GM19455 (cell line): Measurements from ENCODE around the gene KCTD2.

Source experiments
- ATAC-seq: cut with Tn5 transposase; IDR thresholded peaks from one replicate; pipeline ENCODE4 v1.9.1; 2021; ENCODE audit not compliant: unreplicated experiment

KCTD2 gene

GRCh38 chr17:75075597-75076336, 28.7 kb downstream of the KCTD2 start:
- no peak for ATAC-seq

DNA sequence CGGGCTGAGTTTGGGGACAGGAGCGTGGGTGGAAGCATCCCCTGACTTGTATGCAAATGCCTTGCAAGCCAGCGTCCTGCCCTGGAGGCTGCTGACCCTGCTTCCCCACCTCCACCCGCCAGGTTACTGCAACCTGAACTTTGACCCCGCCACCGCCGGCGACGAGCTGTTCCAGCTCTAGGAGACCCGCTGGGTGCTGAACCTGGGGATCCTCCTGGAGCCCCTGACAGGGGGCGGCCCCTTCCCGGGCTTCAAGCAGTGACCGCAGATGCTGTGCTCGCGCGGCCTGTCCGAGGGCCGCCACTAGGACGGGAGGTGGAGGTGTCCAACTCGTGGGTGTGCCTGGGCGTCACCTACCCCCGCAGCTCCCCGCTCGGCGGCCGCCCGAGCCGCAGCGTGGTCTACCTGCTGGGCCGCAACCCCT, 30.1 kb downstream of the KCTD2 start:
- no peak for ATAC-seq

DNA sequence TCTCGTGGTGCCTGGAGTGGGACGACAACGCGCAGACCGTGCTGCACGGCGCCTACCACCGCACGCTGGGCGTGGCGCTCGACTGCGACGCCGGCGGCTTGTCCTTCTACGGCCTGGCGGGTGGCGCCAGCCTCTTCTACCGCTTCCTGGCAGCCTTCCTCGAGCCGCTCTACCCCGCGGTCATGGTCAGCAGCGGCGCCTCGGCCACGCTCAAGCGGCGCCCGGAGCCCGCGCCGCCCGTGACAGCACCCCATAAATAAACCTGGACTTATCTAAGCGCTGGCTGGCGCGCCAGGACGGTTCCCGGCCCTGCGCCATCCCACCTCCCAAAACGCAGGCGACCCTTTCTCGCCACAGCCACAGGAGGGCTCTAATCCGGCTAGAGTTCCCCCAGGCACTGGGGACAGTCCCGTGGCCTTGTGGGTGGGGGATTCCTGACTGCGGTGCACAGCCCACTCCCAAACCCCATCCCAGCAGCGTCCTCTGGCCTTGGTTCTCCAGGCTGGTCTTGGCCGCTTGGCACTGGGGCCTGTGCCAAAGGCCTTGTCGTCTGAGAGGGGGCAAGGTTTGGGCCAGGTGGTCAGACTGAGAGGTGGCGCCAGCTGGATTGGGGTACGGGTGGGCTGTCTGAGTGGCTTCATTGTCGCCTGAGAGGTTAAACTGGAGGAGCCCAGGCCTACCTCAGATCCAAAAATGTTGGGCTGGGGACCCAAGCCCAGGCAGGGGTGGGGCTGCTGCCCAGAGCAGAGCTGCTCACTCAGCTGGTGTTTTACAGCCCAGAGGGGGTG, 30.7 kb downstream of the KCTD2 start:
- ATAC-seq = peak; percentile 49

DNA sequence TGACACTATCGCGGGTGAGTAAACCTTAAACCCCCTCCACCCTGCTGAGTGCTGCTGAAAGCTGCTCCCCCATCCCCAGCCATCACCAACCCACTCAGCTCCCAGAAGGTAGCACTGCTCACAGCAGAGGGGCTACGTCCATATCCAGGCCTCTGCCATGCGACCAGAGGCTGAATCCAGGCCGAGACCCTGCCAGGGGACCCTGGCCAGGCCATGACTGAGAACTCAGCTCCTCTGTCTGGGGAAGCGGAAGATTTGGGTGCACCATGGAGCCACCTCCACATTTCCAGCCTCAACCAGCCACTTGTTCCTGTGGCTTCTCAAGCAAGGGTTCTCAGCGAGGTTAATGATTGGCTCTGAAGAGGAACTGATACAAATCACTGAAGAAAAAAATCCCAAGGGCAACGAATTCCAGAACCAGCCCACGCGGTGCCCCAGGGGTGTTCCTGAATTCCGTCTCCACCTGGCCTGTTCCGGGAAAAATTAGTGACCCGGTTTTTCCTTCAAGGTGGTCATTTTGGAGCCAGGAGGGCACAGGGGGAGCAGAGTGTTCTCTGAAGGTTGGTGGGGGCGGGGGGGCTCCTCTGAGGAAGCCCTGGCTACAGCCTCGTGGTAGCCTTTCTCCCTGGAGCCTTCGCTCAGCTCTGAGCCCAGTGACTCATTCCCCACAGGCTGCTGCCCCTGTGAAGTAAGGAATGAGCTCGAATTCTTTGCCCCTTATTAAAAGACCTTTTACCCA, 31.4 kb downstream of the KCTD2 start:
- peak; percentile 22 for ATAC-seq

- ATAC-seq = no peak
Measured at GRCh38 chr17:75079023-75079373, 32.0 kb downstream of the KCTD2 start.

GRCh38 chr17:75081611-75082540, 34.9 kb downstream of the KCTD2 start:
- ATAC-seq = no peak

DNA sequence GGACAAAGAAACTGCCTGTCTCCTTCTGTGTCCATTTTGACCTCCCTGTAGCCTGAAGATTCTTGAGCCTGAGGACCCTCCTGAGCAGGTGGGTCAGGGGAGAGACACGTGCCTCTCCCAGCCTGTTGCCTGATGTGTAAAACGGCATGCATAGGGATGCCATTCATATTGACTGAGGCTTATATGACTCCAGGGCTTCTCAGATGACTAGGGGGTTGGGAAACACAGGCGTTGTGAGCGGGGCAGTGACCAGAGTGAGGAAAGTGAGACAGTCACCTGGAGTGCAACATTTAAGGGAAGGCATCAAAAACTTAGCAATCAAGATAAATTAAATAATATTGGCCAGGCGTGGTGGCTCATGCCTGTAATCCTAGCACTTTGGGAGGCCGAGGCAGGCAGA, 35.7 kb downstream of the KCTD2 start:
- ATAC-seq = no peak

DNA sequence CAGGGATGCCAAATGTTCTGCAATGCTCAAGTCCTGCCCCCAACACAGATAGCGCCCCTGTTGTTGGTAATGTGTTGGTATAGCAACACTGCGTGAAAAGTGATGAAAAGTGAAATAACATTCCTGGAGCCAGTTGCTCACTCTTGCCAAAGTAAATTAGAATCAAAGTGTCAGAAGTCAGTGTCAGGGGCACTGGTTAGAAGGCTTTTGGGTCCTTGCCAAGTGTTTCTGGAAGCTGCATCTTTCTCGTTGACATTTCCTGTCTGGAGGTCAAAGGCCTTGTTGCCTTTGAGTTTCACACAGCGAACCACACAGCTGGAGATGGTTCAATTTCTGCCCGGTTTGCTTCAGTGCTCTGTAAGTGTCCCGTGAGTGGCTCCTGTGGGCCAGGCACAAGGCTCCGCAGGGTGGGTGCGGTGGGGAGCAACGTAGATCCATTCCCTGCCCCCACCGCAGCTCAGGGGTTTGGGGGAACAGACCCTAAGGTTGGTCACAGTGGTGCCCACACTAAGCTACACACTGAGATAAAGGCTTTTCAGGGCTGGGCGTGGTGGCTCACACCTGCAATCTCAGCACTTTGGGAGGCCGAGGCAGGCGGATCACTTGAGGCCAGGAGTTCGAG, 37.1 kb downstream of the KCTD2 start:
- no peak for ATAC-seq

DNA sequence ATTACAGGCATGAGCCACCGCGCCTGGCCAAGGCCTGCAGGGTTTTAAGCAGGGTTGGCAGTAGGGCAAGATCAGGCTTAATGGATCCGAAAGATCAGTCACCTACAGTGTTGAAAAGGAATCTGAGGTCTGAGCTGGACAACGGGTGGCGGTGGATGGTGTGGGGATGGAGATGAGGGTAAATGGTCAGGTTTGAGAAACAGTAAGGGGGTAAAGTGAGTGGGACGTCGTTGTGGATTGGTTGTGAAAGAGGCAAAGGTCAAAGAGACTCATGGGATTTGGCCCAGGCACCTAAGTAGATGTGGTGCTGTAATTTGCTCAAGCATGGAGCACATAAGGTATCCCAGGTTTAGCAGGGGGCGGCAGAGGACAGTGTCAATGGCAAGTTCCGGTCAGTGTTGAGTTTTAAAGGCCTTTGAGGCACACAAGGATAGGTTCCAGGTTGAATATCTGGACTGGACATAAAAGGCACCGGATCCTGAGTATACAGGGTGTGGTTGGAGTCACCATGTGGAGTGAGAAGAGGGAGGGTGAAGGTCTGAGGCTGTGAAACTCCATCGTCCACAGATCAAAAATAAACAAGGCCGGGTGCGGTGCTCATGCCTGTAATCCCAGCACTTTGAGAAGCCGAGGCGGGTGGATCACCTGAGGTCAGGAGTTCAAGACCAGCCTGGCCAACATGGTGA, 39.6 kb downstream of the KCTD2 start:
- no peak for ATAC-seq

- no peak for ATAC-seq
Measured at GRCh38 chr17:75087182-75087557, 40.1 kb downstream of the KCTD2 start.

GRCh38 chr17:75087558-75088453, 40.8 kb downstream of the KCTD2 start, which contains the start of gene SLC16A5:
Gene SLC16A5 (plus strand): TSS chr17:75087954. CDS start chr17:75093637, 5,683 bp downstream.
- ATAC-seq = no peak

GRCh38 chr17:75088465-75089417, 41.7 kb downstream of the KCTD2 start:
- no peak for ATAC-seq

DNA sequence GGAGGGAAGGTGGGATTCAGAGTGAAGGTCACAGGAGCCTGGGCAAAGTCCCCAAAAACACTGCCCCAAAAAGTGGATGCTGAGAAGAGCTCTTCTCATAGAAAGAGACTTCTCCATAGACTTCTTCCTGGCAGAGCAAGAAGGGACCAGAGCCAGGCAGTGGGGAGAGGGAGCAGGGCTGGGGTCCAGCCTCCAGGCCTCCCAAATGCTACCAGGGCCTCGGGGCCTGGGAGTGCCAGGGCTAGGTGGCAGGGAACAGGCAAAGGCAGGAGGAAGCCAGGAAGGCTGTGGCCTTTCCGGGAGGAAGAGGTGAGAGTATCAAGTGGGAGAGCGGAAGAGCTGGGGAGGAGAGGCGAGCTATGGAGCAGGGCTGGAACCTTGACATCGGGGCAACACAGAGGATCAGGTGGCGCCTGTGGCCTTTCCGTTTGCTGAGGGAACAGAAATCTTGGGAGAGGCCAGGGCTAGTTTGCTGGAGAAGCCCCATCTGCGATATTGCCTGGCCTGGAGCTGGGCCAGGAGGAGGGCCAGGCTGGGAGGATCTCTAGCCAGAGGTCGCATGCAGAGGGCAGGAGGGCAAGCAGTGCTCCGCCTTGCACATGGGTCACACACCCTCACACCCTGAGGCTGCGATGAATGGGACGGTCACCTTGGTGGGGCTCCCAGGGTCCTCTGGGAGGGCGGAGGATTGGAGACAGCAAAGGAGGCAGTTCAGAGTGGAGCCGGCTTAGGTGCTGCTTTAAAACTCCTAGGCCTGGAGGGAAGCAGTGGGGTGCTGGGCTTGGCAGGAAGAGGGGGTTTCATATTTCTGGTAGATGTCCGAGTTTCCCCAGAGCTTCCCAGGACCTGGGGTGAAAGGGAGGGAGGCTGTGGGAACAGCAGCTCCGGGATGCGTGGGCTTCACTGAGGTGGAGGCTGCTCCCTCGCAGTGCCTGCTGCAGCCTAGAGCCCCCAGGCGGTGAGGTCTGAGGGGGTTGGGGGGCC, 44.1 kb downstream of the KCTD2 start:
- ATAC-seq = no peak

GRCh38 chr17:75091855-75092327, 44.9 kb downstream of the KCTD2 start:
- no peak for ATAC-seq

GRCh38 chr17:75093548-75094158, 46.6 kb downstream of the KCTD2 start:
- ATAC-seq = no peak
